ENCODE data around the gene C17orf50.

The C17orf50 gene

GRCh38 chr17:35760587-35760986 lies at the start of gene C17orf50:
TSS of gene C17orf50 (plus strand) at chr17:35760887. CDS start at chr17:35760942, 55 bp downstream.
- no peak for DNase-seq
- in situ Hi-C loops (cut with MboI; ENCODE audit: low pct_unique_long_range_greater_than_20kb, low sequenced_read_pairs), result no loop called here

- no peak for DNase-seq
- in situ Hi-C loops (cut with MboI; ENCODE audit: low pct_unique_long_range_greater_than_20kb, low sequenced_read_pairs), result no loop called here
Measured at GRCh38 chr17:35710950-35711349, 49.7 kb upstream of the C17orf50 start.

GRCh38 chr17:35713069-35713728 lies 47.5 kb upstream of the C17orf50 start:
- in situ Hi-C loops (cut with MboI; ENCODE audit: low pct_unique_long_range_greater_than_20kb, low sequenced_read_pairs), result no loop called here
- DNase-seq, result peak; percentile 51

GRCh38 chr17:35714988-35715387 lies 45.7 kb upstream of the C17orf50 start:
- no peak for DNase-seq
- in situ Hi-C loops (cut with MboI; ENCODE audit: low pct_unique_long_range_greater_than_20kb, low sequenced_read_pairs), result no loop called here

- in situ Hi-C loops (cut with MboI; ENCODE audit: low pct_unique_long_range_greater_than_20kb, low sequenced_read_pairs), result no loop called here
- DNase-seq, result no peak
Measured at GRCh38 chr17:35715416-35715815, 45.3 kb upstream of the C17orf50 start.

- no peak for DNase-seq
- in situ Hi-C loops (cut with MboI; ENCODE audit: low pct_unique_long_range_greater_than_20kb, low sequenced_read_pairs), result no loop called here
Measured at GRCh38 chr17:35716173-35716572, 44.5 kb upstream of the C17orf50 start.

- in situ Hi-C loops (cut with MboI; ENCODE audit: low pct_unique_long_range_greater_than_20kb, low sequenced_read_pairs), result no loop called here
- no peak for DNase-seq
Measured at GRCh38 chr17:35716897-35717465, 43.7 kb upstream of the C17orf50 start.

- in situ Hi-C loops (cut with MboI; ENCODE audit: low pct_unique_long_range_greater_than_20kb, low sequenced_read_pairs), result no loop called here
- no peak for DNase-seq
Measured at GRCh38 chr17:35717475-35717874, 43.2 kb upstream of the C17orf50 start.

GRCh38 chr17:35723735-35724134 lies 37.0 kb upstream of the C17orf50 start:
- in situ Hi-C loops (cut with MboI; ENCODE audit: low pct_unique_long_range_greater_than_20kb, low sequenced_read_pairs), result no loop called here

GRCh38 chr17:35725058-35725457 lies 35.6 kb upstream of the C17orf50 start:
- in situ Hi-C loops (cut with MboI; ENCODE audit: low pct_unique_long_range_greater_than_20kb, low sequenced_read_pairs), result loop anchor here (25.0 kb wide), 1 partner anchor 563 kb away; no protein-coding TSS in a partner anchor
- no peak for DNase-seq

More at GRCh38 chr17:35723735-35724134, 37.0 kb upstream of the C17orf50 start:
- DNase-seq, result no peak

GRCh38 chr17:35725802-35726126 lies 34.9 kb upstream of the C17orf50 start:
- in situ Hi-C loops (cut with MboI; ENCODE audit: low pct_unique_long_range_greater_than_20kb, low sequenced_read_pairs), result loop anchor here (25.0 kb wide), 1 partner anchor 563 kb away; no protein-coding TSS in a partner anchor
- DNase-seq, result no peak

GRCh38 chr17:35726127-35726952 lies 34.3 kb upstream of the C17orf50 start:
- in situ Hi-C loops (cut with MboI; ENCODE audit: low pct_unique_long_range_greater_than_20kb, low sequenced_read_pairs), result loop anchor here (25.0 kb wide), 1 partner anchor 564 kb away; no protein-coding TSS in a partner anchor
- no peak for DNase-seq

GRCh38 chr17:35726953-35727460 lies 33.7 kb upstream of the C17orf50 start:
- no peak for DNase-seq
- in situ Hi-C loops (cut with MboI; ENCODE audit: low pct_unique_long_range_greater_than_20kb, low sequenced_read_pairs), result loop anchor here (25.0 kb wide), 1 partner anchor 565 kb away; no protein-coding TSS in a partner anchor

- in situ Hi-C loops (cut with MboI; ENCODE audit: low pct_unique_long_range_greater_than_20kb, low sequenced_read_pairs), result loop anchor here (25.0 kb wide), 1 partner anchor 565 kb away; no protein-coding TSS in a partner anchor
- DNase-seq, result no peak
Measured at GRCh38 chr17:35727635-35728034, 33.1 kb upstream of the C17orf50 start.

GRCh38 chr17:35728551-35728950 lies 32.1 kb upstream of the C17orf50 start:
- in situ Hi-C loops (cut with MboI; ENCODE audit: low pct_unique_long_range_greater_than_20kb, low sequenced_read_pairs), result loop anchor here (25.0 kb wide), 1 partner anchor 566 kb away; no protein-coding TSS in a partner anchor
- DNase-seq, result no peak

- in situ Hi-C loops (cut with MboI; ENCODE audit: low pct_unique_long_range_greater_than_20kb, low sequenced_read_pairs), result loop anchor here (25.0 kb wide), 1 partner anchor 567 kb away; no protein-coding TSS in a partner anchor
- no peak for DNase-seq
Measured at GRCh38 chr17:35729405-35729833, 31.3 kb upstream of the C17orf50 start.

- DNase-seq, result peak; percentile 48
- in situ Hi-C loops (cut with MboI; ENCODE audit: low pct_unique_long_range_greater_than_20kb, low sequenced_read_pairs), result loop anchor here (25.0 kb wide), 1 partner anchor 568 kb away; no protein-coding TSS in a partner anchor
Measured at GRCh38 chr17:35730400-35731005, 30.2 kb upstream of the C17orf50 start.

- in situ Hi-C loops (cut with MboI; ENCODE audit: low pct_unique_long_range_greater_than_20kb, low sequenced_read_pairs), result loop anchor here (25.0 kb wide), 1 partner anchor 569 kb away; no protein-coding TSS in a partner anchor
- peak; percentile 60 for DNase-seq
Measured at GRCh38 chr17:35731239-35731916, 29.3 kb upstream of the C17orf50 start, which contains the start of gene RASL10B. TSS of gene RASL10B (plus strand) at chr17:35731639. CDS start at chr17:35735185, 3,546 bp downstream.
